BJ (cell line): ENCODE results near the gene PIGQ. TPM values are rescaled to one million over a fixed set of nuclear protein-coding genes. Genes with fewer than 3 reads are reported as not detected.

Experiments used
- CTCF ChIA-PET: fragments of 350-600 bp; formaldehyde crosslinking; extraction: SDS; loops from one replicate; lab custom pipeline; 2021; ENCODE audit warnings: antibody characterized with exemption, inconsistent platforms; lab: Yijun Ruan, JAX
- POLR2A ChIA-PET: fragments of 300-600 bp; sonication (Branson Sonifier 250); formaldehyde crosslinking; extraction: SDS; loops from one replicate; lab custom pipeline; 2021; ENCODE audit warnings: antibody characterized with exemption; lab: Charles Lee
- DNase-seq: peaks from one replicate; pipeline ENCODE4 v3.0.0-alpha.2; 2011; ENCODE audit warnings: low read depth
- H3K27me3 ChIP-seq: 2 replicates; pipeline ENCODE4 v1.6.0; 2011; ENCODE audit warnings: low read length; ENCODE audit not compliant: control insufficient read depth, insufficient read depth
- H3K36me3 ChIP-seq: 2 replicates; pipeline ENCODE4 v1.5.1; 2011; ENCODE audit warnings: low read length; ENCODE audit not compliant: control insufficient read depth, insufficient read depth
- H3K4me3 ChIP-seq: 2 replicates; pipeline ENCODE4 v1.5.1; 2011; ENCODE audit warnings: low read depth, mild to moderate bottlenecking, control low read depth, low read length
- polyA plus RNA-seq: library from polyadenylated mRNA; depleted of rRNA; stranded (reverse); fragments of >200 nt; gene quantifications from 2 replicates; pipeline ENCODE4 v1.2.3, GENCODE V29; 2011
- TF ChIP-seq, protein P1 (sequence below): IDR thresholded peaks from 2 replicates; pipeline ENCODE4 v1.5.1; 2011; ENCODE audit warnings: low read depth, mild to moderate bottlenecking, control low read depth, inconsistent platforms, low read length, moderate library complexity; ENCODE audit not compliant: insufficient read depth

Gene PIGQ
- polyA plus RNA-seq, 1 experiment = 26.6 TPM

DNA sequence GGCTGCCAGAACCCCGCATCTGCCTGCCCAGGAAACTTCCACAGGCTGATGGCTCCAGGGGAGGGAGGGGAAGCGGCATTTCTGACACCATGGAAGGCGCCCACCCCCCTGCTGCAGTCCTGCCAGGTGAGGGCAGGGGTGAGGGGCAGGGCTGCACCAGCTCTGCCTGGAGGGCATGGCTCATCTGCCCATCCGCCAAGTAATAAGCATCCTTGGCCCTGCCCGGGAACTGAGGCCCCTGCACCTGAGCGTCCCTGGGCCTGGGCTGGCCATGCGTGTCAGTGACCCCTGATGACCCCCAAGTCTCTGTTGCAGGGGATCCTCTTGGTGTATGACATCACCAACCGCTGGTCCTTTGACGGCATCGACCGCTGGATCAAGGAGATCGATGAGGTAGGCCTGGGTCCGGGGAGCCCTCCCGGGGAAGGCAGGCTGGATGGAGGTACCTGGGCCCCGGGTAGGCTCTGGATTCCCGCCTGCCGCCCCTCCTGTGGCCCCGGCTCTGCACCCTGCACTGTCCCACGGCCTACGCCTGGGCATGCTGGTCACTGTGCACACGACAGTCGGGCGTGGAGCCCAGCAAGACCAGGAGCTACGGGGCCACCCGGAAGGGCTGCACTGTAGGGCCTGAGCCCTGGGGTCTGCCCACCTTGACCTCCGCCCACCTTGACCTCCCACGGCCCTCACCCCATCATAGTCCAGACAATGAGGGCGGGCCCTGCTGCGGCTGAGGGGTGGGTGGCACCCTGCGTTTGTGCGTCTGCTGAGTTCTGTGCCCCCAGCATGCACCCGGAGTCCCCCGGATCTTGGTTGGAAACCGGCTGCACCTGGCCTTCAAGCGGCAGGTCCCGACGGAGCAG is 55.6 kb downstream of the PIGQ start:
- no peak for DNase-seq
- ChIA-PET CTCF (no interaction called here), POLR2A (no interaction called here)
- TF ChIP-seq, protein P1, sequence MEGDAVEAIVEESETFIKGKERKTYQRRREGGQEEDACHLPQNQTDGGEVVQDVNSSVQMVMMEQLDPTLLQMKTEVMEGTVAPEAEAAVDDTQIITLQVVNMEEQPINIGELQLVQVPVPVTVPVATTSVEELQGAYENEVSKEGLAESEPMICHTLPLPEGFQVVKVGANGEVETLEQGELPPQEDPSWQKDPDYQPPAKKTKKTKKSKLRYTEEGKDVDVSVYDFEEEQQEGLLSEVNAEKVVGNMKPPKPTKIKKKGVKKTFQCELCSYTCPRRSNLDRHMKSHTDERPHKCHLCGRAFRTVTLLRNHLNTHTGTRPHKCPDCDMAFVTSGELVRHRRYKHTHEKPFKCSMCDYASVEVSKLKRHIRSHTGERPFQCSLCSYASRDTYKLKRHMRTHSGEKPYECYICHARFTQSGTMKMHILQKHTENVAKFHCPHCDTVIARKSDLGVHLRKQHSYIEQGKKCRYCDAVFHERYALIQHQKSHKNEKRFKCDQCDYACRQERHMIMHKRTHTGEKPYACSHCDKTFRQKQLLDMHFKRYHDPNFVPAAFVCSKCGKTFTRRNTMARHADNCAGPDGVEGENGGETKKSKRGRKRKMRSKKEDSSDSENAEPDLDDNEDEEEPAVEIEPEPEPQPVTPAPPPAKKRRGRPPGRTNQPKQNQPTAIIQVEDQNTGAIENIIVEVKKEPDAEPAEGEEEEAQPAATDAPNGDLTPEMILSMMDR = no peak
- peaks cover 5% of the 10 kb centered on the region for H3K36me3 ChIP-seq
- H3K4me3 ChIP-seq = no peak overlapping the region
- no peaks in the 10 kb centered on the region for H3K27me3 ChIP-seq

DNA sequence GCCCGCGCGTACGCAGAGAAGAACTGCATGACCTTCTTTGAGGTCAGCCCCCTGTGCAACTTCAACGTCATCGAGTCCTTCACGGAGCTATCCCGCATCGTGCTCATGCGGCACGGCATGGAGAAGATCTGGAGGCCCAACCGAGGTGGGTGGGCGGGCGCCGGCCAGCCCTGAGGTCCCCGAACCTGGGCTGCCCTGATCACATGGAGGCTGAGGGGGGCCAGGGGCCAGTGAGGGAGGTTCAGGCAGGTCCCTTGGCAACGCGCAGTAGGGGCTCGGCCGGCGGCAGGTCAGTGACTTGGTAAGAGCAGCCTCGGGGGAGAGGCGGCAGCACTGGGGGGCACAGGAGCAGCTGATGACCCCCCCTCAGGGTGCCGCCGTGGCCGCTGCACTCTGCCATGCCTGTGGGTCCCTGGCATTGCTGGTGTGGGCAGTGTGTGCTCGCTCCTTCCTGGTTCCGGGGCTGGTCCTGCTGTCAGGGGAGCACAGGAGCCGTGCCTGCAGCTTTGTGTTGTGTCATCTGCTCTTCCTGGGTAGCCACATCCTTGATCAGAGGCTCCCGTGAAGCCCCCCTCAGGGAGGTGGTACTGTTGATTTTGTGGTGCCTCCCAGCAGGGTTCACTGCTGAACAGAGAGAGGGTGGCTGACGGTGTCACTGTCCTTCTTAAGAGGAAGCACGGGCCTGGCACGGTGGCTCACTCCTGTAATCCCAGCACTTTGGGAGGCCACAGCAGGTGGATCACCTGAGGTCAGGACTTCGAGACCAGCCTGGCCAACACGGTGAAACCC is 56.4 kb downstream of the PIGQ start:
- TF ChIP-seq, protein P1 = no peak
- Histone ChIP-seq H3K27me3 (no peaks in the 10 kb centered on the region), H3K36me3 (peaks cover 5% of the 10 kb centered on the region), H3K4me3 (no peak overlapping the region)
- no peak for DNase-seq
- POLR2A ChIA-PET = no interaction called here
- CTCF ChIA-PET = no interaction called here

DNA sequence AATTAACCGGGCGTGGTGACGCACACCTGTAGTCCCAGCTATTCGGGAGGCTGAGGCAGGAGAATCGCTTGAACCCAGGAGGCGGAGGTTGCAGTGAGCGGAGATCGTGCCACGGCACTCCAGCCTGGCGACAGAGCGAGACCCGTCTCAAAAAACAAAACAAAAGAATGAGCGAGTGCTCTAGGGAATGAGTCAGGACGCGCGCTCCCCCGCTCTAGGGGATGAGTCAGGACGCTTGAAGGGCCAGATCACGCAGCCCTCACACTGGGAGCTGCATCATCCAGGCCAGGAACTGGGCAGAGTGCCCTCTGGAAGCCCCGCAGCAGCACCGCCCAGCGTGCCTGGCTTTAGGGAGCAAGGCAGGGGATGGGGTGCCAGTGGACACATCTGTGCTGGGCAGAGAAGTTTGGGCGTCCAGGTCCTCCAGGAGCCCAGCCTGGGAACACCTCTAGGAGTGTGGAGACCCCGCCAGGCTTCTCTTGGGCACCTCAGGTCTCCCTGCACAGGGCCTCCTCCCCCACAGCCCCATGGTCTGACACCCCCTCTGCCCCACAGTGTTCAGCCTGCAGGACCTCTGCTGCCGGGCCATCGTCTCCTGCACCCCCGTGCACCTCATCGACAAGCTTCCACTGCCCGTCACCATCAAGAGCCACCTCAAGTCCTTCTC is 57.2 kb downstream of the PIGQ start:
- ChIA-PET CTCF (no interaction called here), POLR2A (no interaction called here)
- H3K36me3 ChIP-seq = peaks cover 5% of the 10 kb centered on the region
- peak; percentile 62 for DNase-seq
- no peak overlapping the region for H3K4me3 ChIP-seq
- no peaks in the 10 kb centered on the region for H3K27me3 ChIP-seq
- TF ChIP-seq, protein P1 = no peak

DNA sequence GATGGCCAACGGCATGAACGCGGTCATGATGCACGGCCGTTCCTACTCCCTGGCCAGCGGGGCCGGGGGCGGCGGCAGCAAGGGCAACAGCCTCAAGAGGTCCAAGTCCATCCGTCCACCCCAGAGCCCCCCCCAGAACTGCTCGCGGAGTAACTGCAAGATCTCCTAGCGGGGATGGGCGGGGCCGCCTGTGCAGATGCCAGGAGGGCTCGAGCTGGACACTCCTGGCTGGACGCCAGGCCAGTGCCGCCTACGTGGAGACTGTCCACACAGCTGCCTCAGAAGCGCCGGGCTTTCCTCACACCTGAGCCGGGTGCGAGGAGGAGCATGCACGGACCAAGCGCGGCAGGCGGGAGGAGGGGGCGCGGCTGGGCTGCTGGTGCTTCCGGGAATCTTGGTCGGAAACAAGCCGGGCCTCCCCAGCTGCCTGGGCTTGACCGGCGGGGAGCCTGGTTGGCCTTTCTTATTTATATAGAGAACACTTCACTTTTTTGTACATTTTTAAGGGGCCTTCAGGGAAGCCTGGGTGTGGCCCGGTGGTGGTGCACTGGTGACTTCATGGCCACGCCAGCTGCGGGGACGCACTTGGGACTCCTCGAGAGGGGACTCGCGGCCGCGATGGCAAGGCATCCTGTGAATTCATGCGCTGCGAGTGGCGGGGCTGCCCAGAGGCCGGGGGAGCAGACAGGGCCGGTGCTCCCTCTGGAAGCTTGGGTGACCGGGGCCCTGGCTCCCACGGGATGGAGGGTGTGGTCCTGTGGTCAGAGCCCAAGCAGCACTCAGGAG is 57.9 kb downstream of the PIGQ start:
- ChIA-PET POLR2A (no interaction called here), CTCF (no interaction called here)
- DNase-seq = no peak

More for the DNA sequence above, 57.9 kb downstream of the PIGQ start:
- TF ChIP-seq, protein P1 = no peak
- peaks cover 6% of the 10 kb centered on the region for H3K36me3 ChIP-seq
- no peaks in the 10 kb centered on the region for H3K27me3 ChIP-seq
- no peak overlapping the region for H3K4me3 ChIP-seq
